Measurements from ENCODE around the gene ACSM2B.
"Not testable (repeated sequence)": the region's sequence is repeated elsewhere in the genome, so short reads cannot be mapped to it uniquely, and the experiment has no call there.

Gene ACSM2B

GRCh38 chr16:20595694-20596093, 19.5 kb upstream of the ACSM2B start:
- DNase-seq (ENCODE audit: low spot score), result not testable (repeated sequence)

GRCh38 chr16:20595068-20595467, 18.9 kb upstream of the ACSM2B start:
- not testable (repeated sequence) for DNase-seq (ENCODE audit: low spot score)

- not testable (repeated sequence) for DNase-seq (ENCODE audit: low spot score)
Measured at GRCh38 chr16:20592780-20593179, 16.6 kb upstream of the ACSM2B start.

- not testable (repeated sequence) for DNase-seq (ENCODE audit: low spot score)
Measured at GRCh38 chr16:20589486-20589885, 13.3 kb upstream of the ACSM2B start.

GRCh38 chr16:20587645-20588074, 11.5 kb upstream of the ACSM2B start:
- DNase-seq (ENCODE audit: low spot score), result not testable (repeated sequence)

- not testable (repeated sequence) for DNase-seq (ENCODE audit: low spot score)
Measured at GRCh38 chr16:20586716-20587115, 10.5 kb upstream of the ACSM2B start.

GRCh38 chr16:20586112-20586511, 9.9 kb upstream of the ACSM2B start:
- DNase-seq (ENCODE audit: low spot score), result not testable (repeated sequence)

- not testable (repeated sequence) for DNase-seq (ENCODE audit: low spot score)
Measured at GRCh38 chr16:20580487-20581259, 4.5 kb upstream of the ACSM2B start.

GRCh38 chr16:20578091-20578490, 1.9 kb upstream of the ACSM2B start:
- not testable (repeated sequence) for DNase-seq (ENCODE audit: low spot score)

- not testable (repeated sequence) for DNase-seq (ENCODE audit: low spot score)
Measured at GRCh38 chr16:20569117-20569651, 7.0 kb downstream of the ACSM2B start.

GRCh38 chr16:20568404-20568803, 7.8 kb downstream of the ACSM2B start:
- no peak for DNase-seq (ENCODE audit: low spot score)

- DNase-seq (ENCODE audit: low spot score), result no peak
Measured at GRCh38 chr16:20566864-20567263, 9.3 kb downstream of the ACSM2B start.

- not testable (repeated sequence) for DNase-seq (ENCODE audit: low spot score)
Measured at GRCh38 chr16:20565334-20565733, 10.8 kb downstream of the ACSM2B start.

GRCh38 chr16:20564218-20564617, 11.9 kb downstream of the ACSM2B start:
- not testable (repeated sequence) for DNase-seq (ENCODE audit: low spot score)

GRCh38 chr16:20555628-20556027, 20.5 kb downstream of the ACSM2B start:
- DNase-seq (ENCODE audit: low spot score), result not testable (repeated sequence)

- not testable (repeated sequence) for DNase-seq (ENCODE audit: low spot score)
Measured at GRCh38 chr16:20554689-20555088, 21.5 kb downstream of the ACSM2B start.

GRCh38 chr16:20553493-20553892, 22.7 kb downstream of the ACSM2B start:
- not testable (repeated sequence) for DNase-seq (ENCODE audit: low spot score)

- not testable (repeated sequence) for DNase-seq (ENCODE audit: low spot score)
Measured at GRCh38 chr16:20546951-20547350, 29.2 kb downstream of the ACSM2B start.

GRCh38 chr16:20546278-20546853, 29.8 kb downstream of the ACSM2B start:
- DNase-seq (ENCODE audit: low spot score), result not testable (repeated sequence)

- DNase-seq (ENCODE audit: low spot score), result not testable (repeated sequence)
Measured at GRCh38 chr16:20540603-20541316, 35.4 kb downstream of the ACSM2B start.

- DNase-seq (ENCODE audit: low spot score), result no peak
Measured at GRCh38 chr16:20538687-20539086, 37.5 kb downstream of the ACSM2B start.

GRCh38 chr16:20538181-20538580, 38.0 kb downstream of the ACSM2B start:
- DNase-seq (ENCODE audit: low spot score), result no peak
